22Rv1 (cell line): ENCODE results near the gene ZXDA.
"Not testable (repeated sequence)": the region's sequence is repeated elsewhere in the genome, so short reads cannot be mapped to it uniquely, and the experiment has no call there.

ENCODE experiments used
- ZFX ChIP-seq: fragments of 450-650 bp; IDR thresholded peaks from 2 replicates; pipeline ENCODE4 v1.6.1; 2017; ENCODE audit warnings: antibody characterized with exemption, borderline replicate concordance
- TF ChIP-seq, protein P1 (sequence below): fragments of 450-650 bp; IDR thresholded peaks from 2 replicates; pipeline ENCODE4 v1.5.1; 2017; ENCODE audit warnings: mild to moderate bottlenecking

DNA sequence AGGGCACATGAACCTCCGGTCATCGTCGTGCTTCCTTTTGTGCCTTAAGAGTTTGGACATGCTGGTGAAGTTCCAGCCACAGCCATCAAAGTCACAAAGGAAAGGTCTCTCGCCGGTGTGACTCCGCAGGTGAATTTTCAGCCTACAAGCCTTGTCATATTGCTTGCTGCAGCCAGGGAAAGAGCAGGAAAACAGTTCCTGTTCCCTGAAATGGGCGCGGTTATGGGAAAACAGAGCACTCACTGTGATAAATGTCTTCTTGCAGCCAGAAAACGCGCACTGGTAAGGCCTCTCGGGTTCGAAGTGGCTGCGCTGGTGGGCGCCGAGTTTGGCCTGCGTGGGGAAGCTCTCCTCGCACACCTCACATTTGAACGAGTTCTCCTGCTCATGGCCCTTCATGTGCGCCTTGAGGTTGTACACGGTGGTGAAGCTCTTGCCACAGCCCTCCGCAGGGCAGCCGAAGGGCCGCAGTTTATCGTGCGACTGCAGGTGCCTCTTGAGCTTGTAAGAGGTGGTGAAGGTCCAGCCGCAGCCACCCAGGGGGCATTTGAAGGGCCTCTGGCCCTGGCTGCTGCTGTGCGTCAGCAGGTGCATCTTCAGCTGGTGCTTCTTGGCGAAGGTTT is 1.2 kb downstream of the ZXDA start:
- not testable (repeated sequence) for TF ChIP-seq ZFX
- TF ChIP-seq, protein P1, sequence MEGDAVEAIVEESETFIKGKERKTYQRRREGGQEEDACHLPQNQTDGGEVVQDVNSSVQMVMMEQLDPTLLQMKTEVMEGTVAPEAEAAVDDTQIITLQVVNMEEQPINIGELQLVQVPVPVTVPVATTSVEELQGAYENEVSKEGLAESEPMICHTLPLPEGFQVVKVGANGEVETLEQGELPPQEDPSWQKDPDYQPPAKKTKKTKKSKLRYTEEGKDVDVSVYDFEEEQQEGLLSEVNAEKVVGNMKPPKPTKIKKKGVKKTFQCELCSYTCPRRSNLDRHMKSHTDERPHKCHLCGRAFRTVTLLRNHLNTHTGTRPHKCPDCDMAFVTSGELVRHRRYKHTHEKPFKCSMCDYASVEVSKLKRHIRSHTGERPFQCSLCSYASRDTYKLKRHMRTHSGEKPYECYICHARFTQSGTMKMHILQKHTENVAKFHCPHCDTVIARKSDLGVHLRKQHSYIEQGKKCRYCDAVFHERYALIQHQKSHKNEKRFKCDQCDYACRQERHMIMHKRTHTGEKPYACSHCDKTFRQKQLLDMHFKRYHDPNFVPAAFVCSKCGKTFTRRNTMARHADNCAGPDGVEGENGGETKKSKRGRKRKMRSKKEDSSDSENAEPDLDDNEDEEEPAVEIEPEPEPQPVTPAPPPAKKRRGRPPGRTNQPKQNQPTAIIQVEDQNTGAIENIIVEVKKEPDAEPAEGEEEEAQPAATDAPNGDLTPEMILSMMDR, result not testable (repeated sequence)
